Measurements from ENCODE around the gene SSR2.

- TF ChIP-seq, protein P1, sequence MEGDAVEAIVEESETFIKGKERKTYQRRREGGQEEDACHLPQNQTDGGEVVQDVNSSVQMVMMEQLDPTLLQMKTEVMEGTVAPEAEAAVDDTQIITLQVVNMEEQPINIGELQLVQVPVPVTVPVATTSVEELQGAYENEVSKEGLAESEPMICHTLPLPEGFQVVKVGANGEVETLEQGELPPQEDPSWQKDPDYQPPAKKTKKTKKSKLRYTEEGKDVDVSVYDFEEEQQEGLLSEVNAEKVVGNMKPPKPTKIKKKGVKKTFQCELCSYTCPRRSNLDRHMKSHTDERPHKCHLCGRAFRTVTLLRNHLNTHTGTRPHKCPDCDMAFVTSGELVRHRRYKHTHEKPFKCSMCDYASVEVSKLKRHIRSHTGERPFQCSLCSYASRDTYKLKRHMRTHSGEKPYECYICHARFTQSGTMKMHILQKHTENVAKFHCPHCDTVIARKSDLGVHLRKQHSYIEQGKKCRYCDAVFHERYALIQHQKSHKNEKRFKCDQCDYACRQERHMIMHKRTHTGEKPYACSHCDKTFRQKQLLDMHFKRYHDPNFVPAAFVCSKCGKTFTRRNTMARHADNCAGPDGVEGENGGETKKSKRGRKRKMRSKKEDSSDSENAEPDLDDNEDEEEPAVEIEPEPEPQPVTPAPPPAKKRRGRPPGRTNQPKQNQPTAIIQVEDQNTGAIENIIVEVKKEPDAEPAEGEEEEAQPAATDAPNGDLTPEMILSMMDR (IDR thresholded peaks at IDR 0.05) = no peak
- no peak for TF ChIP-seq POLR2A (IDR thresholded peaks at IDR 0.05)
These were observed 5.8 kb upstream of the SSR2 start for GRCh38 chr1:156026588-156026987.
